GM21786 (cell line): ENCODE measurements around the gene RASGRP4.
A peak's percentile ranks its signal among the peaks of the same experiment; 100 is the strongest.
"Not testable (repeated sequence)": the region's sequence is repeated elsewhere in the genome, so short reads cannot be mapped to it uniquely, and the experiment has no call there.

Experiments used
- ATAC-seq: cut with Tn5 transposase; IDR thresholded peaks from one replicate; pipeline ENCODE4 v1.9.1; 2021; ENCODE audit not compliant: unreplicated experiment

Gene RASGRP4

GRCh38 chr19:38417544-38418506, 8.2 kb downstream of the RASGRP4 start:
- ATAC-seq: no peak

GRCh38 chr19:38417146-38417543, 8.9 kb downstream of the RASGRP4 start:
- ATAC-seq: no peak

- ATAC-seq: no peak
These were observed 12.6 kb downstream of the RASGRP4 start for GRCh38 chr19:38413416-38413815.

GRCh38 chr19:38412961-38413360, 13.1 kb downstream of the RASGRP4 start:
- ATAC-seq: no peak

- ATAC-seq: no peak
These were observed 13.5 kb downstream of the RASGRP4 start for GRCh38 chr19:38412491-38412890.

- not testable (repeated sequence) for ATAC-seq
These were observed 14.1 kb downstream of the RASGRP4 start for GRCh38 chr19:38411898-38412297.

GRCh38 chr19:38411041-38411712, 14.8 kb downstream of the RASGRP4 start:
- no peak for ATAC-seq

- not testable (repeated sequence) for ATAC-seq
These were observed 15.6 kb downstream of the RASGRP4 start for GRCh38 chr19:38410407-38410806.

- ATAC-seq: no peak
These were observed 16.3 kb downstream of the RASGRP4 start for GRCh38 chr19:38409631-38410133.

GRCh38 chr19:38405276-38405675, 20.7 kb downstream of the RASGRP4 start:
- ATAC-seq: no peak

- no peak for ATAC-seq
These were observed 21.2 kb downstream of the RASGRP4 start for GRCh38 chr19:38404858-38405257.

- peak; percentile 85 for ATAC-seq
These were observed 22.9 kb downstream of the RASGRP4 start, which contains the start of gene FAM98C for GRCh38 chr19:38402967-38403674. FAM98C (plus strand) TSS chr19:38403093; CDS start chr19:38403154, 61 bp downstream.

- no peak for ATAC-seq
These were observed 23.4 kb downstream of the RASGRP4 start for GRCh38 chr19:38402623-38402966.

GRCh38 chr19:38401148-38401547, 24.9 kb downstream of the RASGRP4 start:
- no peak for ATAC-seq

- no peak for ATAC-seq
These were observed 25.7 kb downstream of the RASGRP4 start for GRCh38 chr19:38400361-38400760.

- no peak for ATAC-seq
These were observed 26.5 kb downstream of the RASGRP4 start for GRCh38 chr19:38399537-38399936.

- ATAC-seq: no peak
These were observed 26.9 kb downstream of the RASGRP4 start for GRCh38 chr19:38399081-38399480.

GRCh38 chr19:38395381-38396114, 30.5 kb downstream of the RASGRP4 start:
- no peak for ATAC-seq

GRCh38 chr19:38394488-38394887, 31.5 kb downstream of the RASGRP4 start:
- ATAC-seq: no peak

GRCh38 chr19:38392707-38393308, 33.2 kb downstream of the RASGRP4 start:
- ATAC-seq: no peak
